Suprapubic skin (tissue), 4 donors: ENCODE measurements around the gene ITPRIP. TPM values are rescaled to one million over a fixed set of nuclear protein-coding genes. Genes with fewer than 3 reads are reported as not detected.

Source experiments
- DNase-seq, 2 donors: peaks; one replicate each; pipeline ENCODE4 v3.0.0-alpha.2; 2019; ENCODE audit warnings: low spot score in 2 of 2
- H3K27ac ChIP-seq: fragments of 200-600 bp; sonication (generic); one replicate; pipeline ENCODE4 v1.5.1; 2019
- H3K27me3 ChIP-seq: fragments of 200-600 bp; sonication (generic); one replicate; pipeline ENCODE4 v1.5.1; 2019
- H3K36me3 ChIP-seq: fragments of 200-600 bp; sonication (generic); one replicate; pipeline ENCODE4 v1.5.1; 2019
- H3K4me1 ChIP-seq: fragments of 200-600 bp; sonication (generic); one replicate; pipeline ENCODE4 v1.5.1; 2019
- H3K4me3 ChIP-seq: fragments of 200-600 bp; sonication (generic); one replicate; pipeline ENCODE4 v1.5.1; 2019; ENCODE audit warnings: mild to moderate bottlenecking
- H3K9me3 ChIP-seq: fragments of 200-600 bp; sonication (generic); one replicate; pipeline ENCODE4 v1.5.1; 2019
- CTCF ChIP-seq, 2 donors: fragments of 200-600 bp in 1 of 2; fragments of 450-650 bp in 1 of 2; sonication (generic) in 1 of 2; IDR thresholded peaks; one replicate each; pipeline ENCODE4 v1.5.1; 2016 to 2019; ENCODE audit warnings: antibody characterized with exemption in 2 of 2, mild to moderate bottlenecking in 1 of 2, moderate library complexity in 1 of 2
- EP300 ChIP-seq: sonication (generic); formaldehyde crosslinking; IDR thresholded peaks from one replicate; pipeline ENCODE4 v1.6.1; 2017; ENCODE audit warnings: antibody characterized with exemption
- POLR2A ChIP-seq, 2 donors: fragments of 450-650 bp; IDR thresholded peaks; one replicate each; pipeline ENCODE4 v1.6.1; 2017; ENCODE audit warnings: antibody characterized with exemption in 2 of 2, mild to moderate bottlenecking in 2 of 2, moderate library complexity in 2 of 2
- POLR2AphosphoS5 ChIP-seq, 3 donors: sonication (generic); formaldehyde crosslinking; IDR thresholded peaks; one replicate each; pipeline ENCODE4 v1.6.1; 2017; ENCODE audit warnings: antibody characterized with exemption in 3 of 3
- WGBS: methylation state at CpG from one replicate; pipeline ENCODE4 v1.1.5; 2018; 5-methylcytosine and 5-hydroxymethylcytosine counted together
- total RNA-seq, 4 donors: library from RNA; depleted of rRNA; stranded (reverse); fragments of >200 nt; gene quantifications; one replicate each; pipeline ENCODE4 v1.1.0, GENCODE V29; 2016

The ITPRIP gene
- total RNA-seq, 4 donors from 2014 or later = 98.5 to 217 (median 191) TPM

GRCh38 chr10:104334965-104335650 lies 3.2 kb downstream of the ITPRIP start:
- peaks cover 85% of the 10 kb centered on the region for H3K4me1 ChIP-seq
- H3K27me3 ChIP-seq = no peaks in the 10 kb centered on the region
- no peaks in the 10 kb centered on the region for H3K36me3 ChIP-seq
- H3K4me3 ChIP-seq = peak overlapping the region; percentile 72
- no peaks in the 10 kb centered on the region for H3K9me3 ChIP-seq
- 59% methylated on average over 13 of the region's 13 CpGs for WGBS
- DNase-seq = peak; percentile 58 to 61
- peak overlapping the region; percentile 95 for H3K27ac ChIP-seq
- no peak for TF ChIP-seq CTCF (IDR thresholded peaks at IDR 0.05)
- no peak for TF ChIP-seq EP300
- no peak for TF ChIP-seq POLR2A (IDR thresholded peaks at IDR 0.05)
- no peak for TF ChIP-seq POLR2AphosphoS5 (IDR thresholded peaks at IDR 0.05)

GRCh38 chr10:104334561-104334960 lies 3.7 kb downstream of the ITPRIP start:
- Histone ChIP-seq H3K4me3 (no peak overlapping the region), H3K27ac (peak overlapping the region; percentile 95), H3K9me3 (no peaks in the 10 kb centered on the region), H3K27me3 (no peaks in the 10 kb centered on the region), H3K4me1 (peaks cover 85% of the 10 kb centered on the region), H3K36me3 (no peaks in the 10 kb centered on the region)
- DNase-seq = peak; percentile 37 to 48
- TF ChIP-seq EP300 (no peak), CTCF (IDR thresholded peaks at IDR 0.05) (no peak), POLR2AphosphoS5 (IDR thresholded peaks at IDR 0.05) (no peak), POLR2A (IDR thresholded peaks at IDR 0.05) (no peak)
- 86% methylated on average over 6 of the region's 6 CpGs for WGBS

GRCh38 chr10:104333728-104334373 lies 4.4 kb downstream of the ITPRIP start:
- peaks cover 86% of the 10 kb centered on the region for H3K4me1 ChIP-seq
- TF ChIP-seq POLR2AphosphoS5 (IDR thresholded peaks at IDR 0.05) (no peak), POLR2A (IDR thresholded peaks at IDR 0.05) (no peak)
- no peaks in the 10 kb centered on the region for H3K36me3 ChIP-seq
- peak; percentile 50 to 58 for DNase-seq
- peak overlapping the region; percentile 95 for H3K27ac ChIP-seq
- no peaks in the 10 kb centered on the region for H3K27me3 ChIP-seq
- no peak overlapping the region for H3K4me3 ChIP-seq
- no peaks in the 10 kb centered on the region for H3K9me3 ChIP-seq
- 72% methylated on average over 10 of the region's 15 CpGs for WGBS

- peak; percentile 52 to 54 for DNase-seq
- Histone ChIP-seq H3K9me3 (no peaks in the 10 kb centered on the region), H3K27me3 (no peaks in the 10 kb centered on the region), H3K27ac (peak overlapping the region; percentile 95), H3K36me3 (no peaks in the 10 kb centered on the region), H3K4me3 (no peak overlapping the region), H3K4me1 (peaks cover 93% of the 10 kb centered on the region)
- WGBS = 81% methylated on average over 13 of the region's 13 CpGs
- TF ChIP-seq EP300 = no peak
- no peak for TF ChIP-seq POLR2A (IDR thresholded peaks at IDR 0.05)
- no peak for TF ChIP-seq CTCF (IDR thresholded peaks at IDR 0.05)
These were observed 5.1 kb downstream of the ITPRIP start for GRCh38 chr10:104333032-104333727.

GRCh38 chr10:104332243-104333031 lies 5.8 kb downstream of the ITPRIP start:
- no peaks in the 10 kb centered on the region for H3K27me3 ChIP-seq
- H3K27ac ChIP-seq = peak overlapping the region; percentile 95
- H3K4me3 ChIP-seq = no peak overlapping the region
- TF ChIP-seq POLR2AphosphoS5 (IDR thresholded peaks at IDR 0.05) (no peak), POLR2A (IDR thresholded peaks at IDR 0.05) (no peak), CTCF (IDR thresholded peaks at IDR 0.05) (no peak), EP300 (no peak)
- H3K9me3 ChIP-seq = no peaks in the 10 kb centered on the region
- H3K36me3 ChIP-seq = no peaks in the 10 kb centered on the region
- peak; percentile 40 to 48 for DNase-seq
- 85% methylated on average over 11 of the region's 11 CpGs for WGBS
- H3K4me1 ChIP-seq = peaks cover 100% of the 10 kb centered on the region
